Right renal pelvis (tissue), 4 donors: ENCODE measurements around the gene GPR162. TPM values are rescaled to one million over a fixed set of nuclear protein-coding genes. Genes with fewer than 3 reads are reported as not detected.
"Not testable (repeated sequence)": the region's sequence is repeated elsewhere in the genome, so short reads cannot be mapped to it uniquely, and the experiment has no call there.

Experiments used
- DNase-seq, 4 donors: peaks; one replicate each; pipeline ENCODE4 v3.0.0-alpha.2; 2013; ENCODE audit warnings: low read depth in 4 of 4, low spot score in 3 of 4, missing footprints in 1 of 4
- polyA plus RNA-seq, 4 donors: library from polyadenylated mRNA; unstranded; fragments of 120-200 nt; gene quantifications; one replicate each; pipeline ENCODE4 v1.2.1, GENCODE V29; 2013; ENCODE audit not compliant: insufficient read length in 4 of 4

Gene GPR162
- polyA plus RNA-seq, 4 donors, result 24.6 to 41.9 (median 29.4) TPM

- DNase-seq, result not testable (repeated sequence)
Observed at GRCh38 chr12:6870304-6870703, 48.7 kb downstream of the GPR162 start.

GRCh38 chr12:6871052-6871957 lies 49.7 kb downstream of the GPR162 start:
- DNase-seq, result no peak

- peak in 1 of 4 donors; percentile 82 for DNase-seq
Observed at GRCh38 chr12:6872073-6873048, 50.7 kb downstream of the GPR162 start.

GRCh38 chr12:6873094-6874014 lies 51.7 kb downstream of the GPR162 start, which contains the start of gene SPSB2:
Gene SPSB2, minus strand, starts transcription at chr12:6873303. Its CDS starts 402 bp downstream, at chr12:6872901.
- DNase-seq, result peak; percentile 95 to 98 (median 95)

GRCh38 chr12:6874015-6874368 lies 52.4 kb downstream of the GPR162 start:
- DNase-seq, result not testable (repeated sequence)

Other genes with a start within 250 kb of the GPR162 start
- 100 to 1,000 TPM; 267 to 304 (median 280) TPM for gene CHD4, start 214.4 kb upstream of the GPR162 start, polyA plus RNA-seq
- gene LPAR5, start 185.9 kb upstream of the GPR162 start, polyA plus RNA-seq, result 1 to 10 TPM; 1.0 to 1.8 (median 1.4) TPM
- gene ACRBP, start 174.4 kb upstream of the GPR162 start, polyA plus RNA-seq, result 1 to 10 TPM; 4.2 to 6.9 (median 5.6) TPM
- 100 to 1,000 TPM; 117 to 136 (median 120) TPM for gene ING4, start 158.7 kb upstream of the GPR162 start, polyA plus RNA-seq
- 10 to 100 TPM; 75.9 to 87.8 (median 84.9) TPM for gene ZNF384, start 132.4 kb upstream of the GPR162 start, polyA plus RNA-seq
- gene PIANP, start 121.0 kb upstream of the GPR162 start, polyA plus RNA-seq, result 10 to 100 TPM; 11.2 to 16.7 (median 11.3) TPM
- 10 to 100 TPM; 66.4 to 74.5 (median 69.6) TPM for gene COPS7A, start 97.8 kb upstream of the GPR162 start, polyA plus RNA-seq
- gene MLF2, start 68.7 kb upstream of the GPR162 start, polyA plus RNA-seq, result 100 to 1,000 TPM; 205 to 257 (median 211) TPM
- gene PTMS, start 55.5 kb upstream of the GPR162 start, polyA plus RNA-seq, result 100 to 1,000 TPM; 540 to 611 (median 577) TPM
- 1 to 10 TPM; 1.6 to 1.9 (median 1.7) TPM for gene LAG3, start 49.3 kb upstream of the GPR162 start, polyA plus RNA-seq
- gene CD4, start 32.3 kb upstream of the GPR162 start, polyA plus RNA-seq, result 10 to 100 TPM; 29.9 to 33.8 (median 31.2) TPM
- 10 to 100 TPM; 24.5 to 37.1 (median 29.3) TPM for gene P3H3, start 6.6 kb downstream of the GPR162 start, polyA plus RNA-seq
- gene GNB3, start 19.1 kb downstream of the GPR162 start, polyA plus RNA-seq, result 1 to 10 TPM; 5.0 to 7.5 (median 5.5) TPM
- 10 to 100 TPM; 25.2 to 26.9 (median 25.8) TPM for gene CDCA3, start 29.5 kb downstream of the GPR162 start, polyA plus RNA-seq
- 10 to 100 TPM; 56.5 to 71.2 (median 61.1) TPM for gene USP5, start 30.3 kb downstream of the GPR162 start, polyA plus RNA-seq
- 100 to 1,000 TPM; 570 to 637 (median 589) TPM for gene TPI1, start 45.7 kb downstream of the GPR162 start, polyA plus RNA-seq
- 10 to 100 TPM; 10.1 to 15.0 (median 11.8) TPM for gene SPSB2, start 51.5 kb downstream of the GPR162 start, polyA plus RNA-seq
- gene LRRC23, start 83.0 kb downstream of the GPR162 start, polyA plus RNA-seq, result 10 to 100 TPM; 15.0 to 20.1 (median 17.8) TPM
- gene ENO2, start 92.8 kb downstream of the GPR162 start, polyA plus RNA-seq, result 10 to 100 TPM; 12.1 to 15.7 (median 13.0) TPM
- gene ATN1, start 106.1 kb downstream of the GPR162 start, polyA plus RNA-seq, result 100 to 1,000 TPM; 103 to 136 (median 119) TPM
- 10 to 100 TPM in 1 of 4 donors, 1 to 10 TPM in 1, not detected in 2; 3.8 to 10.0 TPM for gene RNU7-1, start 122.0 kb downstream of the GPR162 start, polyA plus RNA-seq
- 100 to 1,000 TPM; 124 to 184 (median 147) TPM for gene C12orf57, start 122.2 kb downstream of the GPR162 start, polyA plus RNA-seq
- 10 to 100 TPM; 19.1 to 22.4 (median 20.9) TPM for gene PTPN6, start 129.5 kb downstream of the GPR162 start, polyA plus RNA-seq
- 100 to 1,000 TPM; 243 to 308 (median 261) TPM for gene PHB2, start 148.8 kb downstream of the GPR162 start, polyA plus RNA-seq
- gene EMG1, start 149.1 kb downstream of the GPR162 start, polyA plus RNA-seq, result 10 to 100 TPM; 40.1 to 48.4 (median 46.1) TPM
- gene LPCAT3, start 196.7 kb downstream of the GPR162 start, polyA plus RNA-seq, result 10 to 100 TPM; 57.4 to 71.3 (median 66.8) TPM
- 10 to 100 TPM; 51.5 to 63.3 (median 56.3) TPM for gene C1S, start 238.9 kb downstream of the GPR162 start, polyA plus RNA-seq